Right lobe of liver (tissue), 4 donors: ENCODE measurements around the gene PTGDR2.

ENCODE experiments used
- CTCF ChIP-seq, 4 donors: fragments of 200-600 bp in 3 of 4; fragments of 450-650 bp in 1 of 4; IDR thresholded peaks; one replicate each; pipeline versions ENCODE4 v1.5.1 to v1.8.0; 2016 to 2022; ENCODE audit warnings: antibody characterized with exemption in 4 of 4, mild to moderate bottlenecking in 2 of 4
- POLR2A ChIP-seq: fragments of 450-650 bp; IDR thresholded peaks from one replicate; pipeline ENCODE4 v1.6.1; 2017; ENCODE audit warnings: antibody characterized with exemption, mild to moderate bottlenecking
- donor health status: DM: no; HTN: no; CAD: no.
- donor health status: DM: no; HTN: no; CAD: no.
- donor health status: DM: no; HTN: yes; CAD: no.

- no peak for TF ChIP-seq CTCF (IDR thresholded peaks at IDR 0.05)
- no peak for TF ChIP-seq POLR2A
These were observed 35.5 kb upstream of the PTGDR2 start for GRCh38 chr11:60891103-60891741.
